Transverse colon (tissue), 4 donors: ENCODE measurements around the gene PRR33. TPM values are rescaled to one million over a fixed set of nuclear protein-coding genes. Genes with fewer than 3 reads are reported as not detected.

Source experiments
- DNase-seq: peaks from one replicate; pipeline ENCODE4 v3.0.0-alpha.2; 2019
- H3K27ac ChIP-seq, 4 donors: fragments of 200-600 bp; sonication (generic); 2 replicates each; pipeline ENCODE4 v1.5.1; 2016 to 2018; ENCODE audit warnings: inconsistent platforms in 4 of 4
- H3K27me3 ChIP-seq: fragments of 200-600 bp; sonication (generic); 2 replicates; pipeline ENCODE4 v1.5.1; 2017; ENCODE audit warnings: inconsistent platforms
- H3K36me3 ChIP-seq, 4 donors: fragments of 200-600 bp; sonication (generic); 2 replicates each; pipeline ENCODE4 v1.5.1; 2017 to 2019; ENCODE audit warnings: inconsistent platforms in 4 of 4
- H3K4me1 ChIP-seq, 4 donors: fragments of 200-600 bp; sonication (generic); 2 replicates each; pipeline ENCODE4 v1.5.1; 2017 to 2020; ENCODE audit warnings: inconsistent platforms in 4 of 4
- H3K4me3 ChIP-seq, 4 donors: fragments of 200-600 bp; sonication (generic); 1 replicate in 1 of 4; 2 replicates in 3 of 4; pipeline versions ENCODE4 v1.5.1 to v1.6.1; 2017 to 2019; ENCODE audit warnings: inconsistent platforms in 4 of 4
- H3K9me3 ChIP-seq, 2 donors: fragments of 200-600 bp; sonication (generic); 2 replicates each; pipeline ENCODE4 v1.5.1; 2017 to 2019; ENCODE audit warnings: inconsistent platforms in 2 of 2
- EP300 ChIP-seq: sonication (generic); formaldehyde crosslinking; IDR thresholded peaks from one replicate; pipeline ENCODE4 v1.6.1; 2017; ENCODE audit warnings: antibody characterized with exemption, low read depth
- POLR2A ChIP-seq: fragments of 450-650 bp; IDR thresholded peaks from one replicate; pipeline ENCODE4 v1.6.1; 2016; ENCODE audit warnings: antibody characterized with exemption, mild to moderate bottlenecking, moderate library complexity
- POLR2AphosphoS5 ChIP-seq, 3 donors: sonication (generic); formaldehyde crosslinking; IDR thresholded peaks; one replicate each; pipeline ENCODE4 v1.6.1; 2016; ENCODE audit warnings: antibody characterized with exemption in 3 of 3
- WGBS, 2 donors: methylation state at CpG; one replicate each; pipeline ENCODE4 v1.1.5; 2018; ENCODE audit warnings: low coverage in 1 of 2; 5-methylcytosine and 5-hydroxymethylcytosine counted together
- in situ Hi-C, 4 donors: fragments of 200-750 bp; cut with MboI; loops; one replicate each; pipeline versions ENCODE4 v1.15.0 to v1.15.1; 2017; ENCODE audit warnings: low sequenced_read_pairs in 3 of 4, low pct_ligation_motif_present in 1 of 4, low pct_unique_long_range_greater_than_20kb in 1 of 4
- intact Hi-C: fragments of 100-400 bp; cut with DNase I; formaldehyde crosslinking; loops from one replicate; pipeline ENCODE4 v1.15.1; 2023; ENCODE audit warnings: low total_unique reads
- total RNA-seq, 4 donors: library from RNA; depleted of rRNA; stranded (reverse); fragments of >200 nt; gene quantifications; one replicate each; pipeline ENCODE4 v1.1.0, GENCODE V29; 2016
- TF ChIP-seq, protein P1 (sequence below), 5 experiments: fragments of 200-600 bp in 3 of 5; fragments of 450-650 bp in 2 of 5; sonication (generic) in 3 of 5; IDR thresholded peaks; 1 replicate in 2 of 5; 2 replicates in 3 of 5; pipeline ENCODE4 v1.5.1; 2016 to 2017; ENCODE audit warnings: antibody characterized with exemption in 5 of 5, inconsistent platforms in 3 of 5, mild to moderate bottlenecking in 2 of 5, moderate library complexity in 1 of 5

The PRR33 gene
- total RNA-seq, 4 donors from 2014 or later = not detected

DNA sequence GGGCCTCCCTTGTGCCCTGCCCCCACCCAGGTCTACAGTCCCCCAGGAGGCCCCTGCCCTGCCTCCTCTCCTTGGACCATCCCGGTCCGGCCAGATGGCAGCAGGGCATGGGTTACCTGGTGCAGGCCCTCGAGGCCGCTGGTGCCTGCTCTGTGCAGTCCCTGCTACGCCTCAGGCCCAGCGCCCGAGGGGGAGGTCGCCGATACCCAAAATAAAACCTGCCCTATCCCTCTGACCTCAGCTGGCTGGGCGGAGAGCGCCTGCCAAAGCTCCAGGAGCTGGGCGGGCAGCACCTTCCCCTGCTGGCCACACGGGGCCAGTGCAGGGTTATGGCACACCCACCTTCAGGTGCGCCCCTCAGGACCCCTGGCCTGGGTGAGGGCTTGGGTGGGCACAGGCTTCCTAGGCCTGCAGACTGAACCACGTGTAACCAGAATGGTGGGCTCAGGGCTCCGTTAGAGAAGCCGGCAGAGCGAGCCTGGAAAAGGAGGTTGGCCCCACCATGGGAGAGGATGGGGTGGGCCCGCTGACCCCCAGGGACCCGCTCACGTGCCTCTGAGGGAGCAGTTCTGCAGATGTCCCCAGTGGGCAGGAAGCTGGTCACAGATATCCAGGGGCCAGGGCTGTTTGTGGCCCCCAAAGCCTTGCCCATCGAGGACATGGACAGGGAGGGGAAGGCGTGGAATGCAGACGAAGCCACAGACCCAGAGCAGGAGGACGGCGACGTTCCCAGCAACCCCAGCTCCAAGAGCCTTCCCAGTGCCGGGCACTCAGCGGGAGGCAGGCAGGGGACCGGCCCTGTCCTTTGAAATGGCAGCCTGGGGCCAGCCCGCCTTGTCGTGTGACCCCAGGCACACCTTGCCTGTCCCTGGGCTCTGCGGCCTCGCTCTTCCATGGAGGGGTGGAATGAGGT, 26.1 kb upstream of the PRR33 start:
- no peak for DNase-seq
- Histone ChIP-seq H3K27ac (no peak overlapping the region), H3K36me3 (no peaks in the 10 kb centered on the region), H3K9me3 (no peaks in the 10 kb centered on the region), H3K4me3 (no peak overlapping the region), H3K4me1 (no peaks in the 10 kb centered on the region), H3K27me3 (no peaks in the 10 kb centered on the region)
- intact Hi-C loops = no loop called here
- WGBS, 2 donors = 64% methylated on average over 29 of the region's 34 CpGs; no CpG with 5 or more reads in 1 of the 2 donors
- no peak for TF ChIP-seq POLR2AphosphoS5 (IDR thresholded peaks at IDR 0.05)
- TF ChIP-seq, protein P1, sequence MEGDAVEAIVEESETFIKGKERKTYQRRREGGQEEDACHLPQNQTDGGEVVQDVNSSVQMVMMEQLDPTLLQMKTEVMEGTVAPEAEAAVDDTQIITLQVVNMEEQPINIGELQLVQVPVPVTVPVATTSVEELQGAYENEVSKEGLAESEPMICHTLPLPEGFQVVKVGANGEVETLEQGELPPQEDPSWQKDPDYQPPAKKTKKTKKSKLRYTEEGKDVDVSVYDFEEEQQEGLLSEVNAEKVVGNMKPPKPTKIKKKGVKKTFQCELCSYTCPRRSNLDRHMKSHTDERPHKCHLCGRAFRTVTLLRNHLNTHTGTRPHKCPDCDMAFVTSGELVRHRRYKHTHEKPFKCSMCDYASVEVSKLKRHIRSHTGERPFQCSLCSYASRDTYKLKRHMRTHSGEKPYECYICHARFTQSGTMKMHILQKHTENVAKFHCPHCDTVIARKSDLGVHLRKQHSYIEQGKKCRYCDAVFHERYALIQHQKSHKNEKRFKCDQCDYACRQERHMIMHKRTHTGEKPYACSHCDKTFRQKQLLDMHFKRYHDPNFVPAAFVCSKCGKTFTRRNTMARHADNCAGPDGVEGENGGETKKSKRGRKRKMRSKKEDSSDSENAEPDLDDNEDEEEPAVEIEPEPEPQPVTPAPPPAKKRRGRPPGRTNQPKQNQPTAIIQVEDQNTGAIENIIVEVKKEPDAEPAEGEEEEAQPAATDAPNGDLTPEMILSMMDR (IDR thresholded peaks at IDR 0.05) = peak; percentile 46 to 59 (median 49)
- in situ Hi-C loops = no loop called here

DNA sequence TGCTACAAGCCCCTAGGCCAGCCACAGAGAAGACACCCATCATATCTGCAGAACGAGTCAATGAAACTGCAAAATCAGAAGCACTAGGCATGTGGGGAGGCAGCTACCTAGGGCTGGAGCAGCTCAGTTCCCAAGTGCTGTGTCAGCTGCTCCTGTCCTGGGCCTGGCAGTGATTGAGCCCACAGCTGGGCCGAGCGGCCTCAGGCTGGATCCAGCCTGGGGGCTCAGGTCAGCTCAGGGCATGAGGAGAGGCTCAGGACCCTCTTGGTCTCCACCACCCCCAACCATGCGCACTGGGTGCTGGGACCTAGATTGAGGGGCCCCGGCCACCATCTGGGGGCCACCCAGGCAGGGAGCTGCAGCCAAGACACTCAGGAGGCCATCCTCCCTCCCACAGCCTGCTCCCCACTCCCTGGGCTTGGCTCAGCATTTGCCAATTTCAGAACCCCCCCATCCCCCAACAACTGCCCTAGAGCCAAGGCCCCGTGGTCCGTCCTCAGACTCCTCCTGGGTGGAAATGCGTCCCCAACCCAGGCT, 25.4 kb upstream of the PRR33 start:
- DNase-seq = no peak
- in situ Hi-C loops (no loop called here), intact Hi-C loops (loop anchor here (1.0 kb wide), 1 partner anchor 24 kb away; no protein-coding TSS in a partner anchor)
- WGBS, 2 donors = 40 to 41% methylated on average over 1 to 4 of the region's 8 CpGs
- TF ChIP-seq, protein P1 (IDR thresholded peaks at IDR 0.05) = no peak
- no peak for TF ChIP-seq POLR2AphosphoS5 (IDR thresholded peaks at IDR 0.05)
- TF ChIP-seq EP300 = no peak
- no peak for TF ChIP-seq POLR2A
- Histone ChIP-seq H3K9me3 (no peaks in the 10 kb centered on the region), H3K27ac (no peak overlapping the region), H3K27me3 (no peaks in the 10 kb centered on the region), H3K4me3 (no peak overlapping the region), H3K36me3 (no peaks in the 10 kb centered on the region), H3K4me1 (no peaks in the 10 kb centered on the region)

DNA sequence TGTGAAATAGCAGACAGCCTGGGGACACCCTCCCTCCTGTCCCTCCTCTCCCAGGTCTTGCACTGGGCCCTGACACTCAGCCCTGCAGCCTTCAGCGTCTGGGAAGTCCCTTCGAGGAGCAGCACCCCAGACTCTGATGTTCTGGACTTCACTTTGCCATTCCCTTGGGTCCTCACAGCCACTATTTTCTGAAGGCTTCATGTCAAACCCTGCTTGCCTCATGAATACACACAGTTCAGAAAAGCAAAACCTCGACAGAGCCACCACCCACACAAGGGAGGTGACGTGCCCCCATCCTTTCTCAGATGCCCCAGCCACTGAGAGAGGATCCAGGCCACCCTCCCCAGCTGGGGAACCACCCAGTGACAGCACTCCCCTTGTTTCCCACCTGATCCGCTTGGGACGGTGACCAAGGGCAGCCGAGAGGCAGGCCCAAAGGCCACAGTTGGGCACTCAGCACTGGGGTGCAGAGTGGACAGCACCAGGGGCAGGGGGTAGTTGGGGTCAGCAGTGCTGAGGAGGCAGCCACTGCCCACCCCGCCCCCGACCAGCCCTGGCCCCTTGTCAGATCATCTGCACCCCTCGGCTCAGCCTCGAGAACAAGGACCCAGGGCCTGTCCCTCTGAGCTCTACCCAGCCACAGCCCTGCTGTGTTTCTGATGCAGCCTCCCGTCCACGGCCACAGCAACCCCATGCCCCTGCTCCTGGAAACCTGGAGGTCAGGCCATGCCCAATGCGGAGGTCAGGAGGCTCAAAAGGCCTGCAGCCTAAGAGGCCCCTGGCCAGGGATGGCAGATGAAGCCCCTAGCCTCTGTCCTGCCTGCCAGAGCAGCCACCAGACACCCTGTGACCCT, 24.7 kb upstream of the PRR33 start:
- intact Hi-C loops (loop anchor here (1.0 kb wide), 1 partner anchor 23 kb away; no protein-coding TSS in a partner anchor), in situ Hi-C loops (no loop called here)
- Histone ChIP-seq H3K27me3 (no peaks in the 10 kb centered on the region), H3K36me3 (no peaks in the 10 kb centered on the region), H3K27ac (no peak overlapping the region), H3K4me1 (no peaks in the 10 kb centered on the region), H3K4me3 (no peak overlapping the region), H3K9me3 (no peaks in the 10 kb centered on the region)
- 60 to 69% methylated on average over 2 to 12 of the region's 14 CpGs for WGBS, 2 donors
- DNase-seq = no peak
- TF ChIP-seq, protein P1 (IDR thresholded peaks at IDR 0.05) = no peak
- no peak for TF ChIP-seq POLR2A
- TF ChIP-seq EP300 = no peak
- TF ChIP-seq POLR2AphosphoS5 (IDR thresholded peaks at IDR 0.05) = no peak

DNA sequence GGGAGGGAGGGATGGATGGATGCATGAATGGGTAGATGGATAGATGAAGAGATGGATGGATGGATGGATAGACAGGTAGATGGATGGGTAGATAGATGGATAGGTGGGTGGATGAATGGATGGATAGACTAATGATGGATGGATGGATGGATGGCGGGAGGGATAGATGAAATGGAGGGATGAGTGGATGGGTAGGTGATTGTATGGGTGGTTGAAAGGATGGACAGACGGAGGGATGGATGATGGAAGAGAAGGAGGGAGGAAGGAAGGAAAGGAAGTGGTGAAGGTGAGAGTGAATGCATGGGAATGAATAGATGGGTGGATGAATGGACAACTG, 24.1 kb upstream of the PRR33 start:
- 85 to 93% methylated on average over 2 of the region's 2 CpGs for WGBS, 2 donors
- in situ Hi-C loops = no loop called here

More for the DNA sequence above, 24.1 kb upstream of the PRR33 start:
- Histone ChIP-seq H3K4me3 (no peak overlapping the region), H3K27me3 (no peaks in the 10 kb centered on the region), H3K27ac (no peak overlapping the region), H3K36me3 (no peaks in the 10 kb centered on the region), H3K4me1 (no peaks in the 10 kb centered on the region), H3K9me3 (no peaks in the 10 kb centered on the region)
- intact Hi-C loops = loop anchor here (1.0 kb wide), 1 partner anchor 22 kb away; no protein-coding TSS in a partner anchor
- TF ChIP-seq POLR2A = no peak
- TF ChIP-seq EP300 = no peak
- TF ChIP-seq, protein P1 (IDR thresholded peaks at IDR 0.05) = no peak
- no peak for TF ChIP-seq POLR2AphosphoS5 (IDR thresholded peaks at IDR 0.05)
- no peak for DNase-seq
